GM12873 (cell line): Measurements from ENCODE around the gene CASK.

Experiments
- TF ChIP-seq, protein P1 (sequence below): IDR thresholded peaks from 2 replicates; pipeline ENCODE4 v1.5.1; 2012; ENCODE audit warnings: low read depth, mild to moderate bottlenecking, moderate library complexity, low read length, control low read depth; ENCODE audit not compliant: insufficient read depth; ENCODE audit errors: missing control alignments

Gene CASK

DNA sequence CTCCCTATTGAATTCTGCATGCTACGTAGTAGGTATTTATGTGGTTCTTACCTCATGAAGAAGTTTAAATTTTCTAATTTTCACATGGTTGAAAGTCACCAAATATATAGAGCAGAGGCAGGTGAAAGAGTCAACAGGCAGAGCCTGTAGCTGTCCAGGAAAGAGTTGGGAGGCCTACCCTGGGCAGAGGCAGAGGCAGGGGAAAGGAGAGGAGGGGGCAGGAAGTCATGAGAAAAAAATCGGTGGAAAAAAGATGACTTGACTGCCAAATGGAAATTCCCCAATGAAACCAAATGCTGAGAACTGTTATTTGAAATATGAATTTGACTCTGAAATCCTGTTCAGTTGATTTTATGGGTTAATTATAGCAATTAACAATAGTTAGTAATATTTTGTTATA, 257.7 kb downstream of the CASK start:
- TF ChIP-seq, protein P1, sequence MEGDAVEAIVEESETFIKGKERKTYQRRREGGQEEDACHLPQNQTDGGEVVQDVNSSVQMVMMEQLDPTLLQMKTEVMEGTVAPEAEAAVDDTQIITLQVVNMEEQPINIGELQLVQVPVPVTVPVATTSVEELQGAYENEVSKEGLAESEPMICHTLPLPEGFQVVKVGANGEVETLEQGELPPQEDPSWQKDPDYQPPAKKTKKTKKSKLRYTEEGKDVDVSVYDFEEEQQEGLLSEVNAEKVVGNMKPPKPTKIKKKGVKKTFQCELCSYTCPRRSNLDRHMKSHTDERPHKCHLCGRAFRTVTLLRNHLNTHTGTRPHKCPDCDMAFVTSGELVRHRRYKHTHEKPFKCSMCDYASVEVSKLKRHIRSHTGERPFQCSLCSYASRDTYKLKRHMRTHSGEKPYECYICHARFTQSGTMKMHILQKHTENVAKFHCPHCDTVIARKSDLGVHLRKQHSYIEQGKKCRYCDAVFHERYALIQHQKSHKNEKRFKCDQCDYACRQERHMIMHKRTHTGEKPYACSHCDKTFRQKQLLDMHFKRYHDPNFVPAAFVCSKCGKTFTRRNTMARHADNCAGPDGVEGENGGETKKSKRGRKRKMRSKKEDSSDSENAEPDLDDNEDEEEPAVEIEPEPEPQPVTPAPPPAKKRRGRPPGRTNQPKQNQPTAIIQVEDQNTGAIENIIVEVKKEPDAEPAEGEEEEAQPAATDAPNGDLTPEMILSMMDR: no peak

DNA sequence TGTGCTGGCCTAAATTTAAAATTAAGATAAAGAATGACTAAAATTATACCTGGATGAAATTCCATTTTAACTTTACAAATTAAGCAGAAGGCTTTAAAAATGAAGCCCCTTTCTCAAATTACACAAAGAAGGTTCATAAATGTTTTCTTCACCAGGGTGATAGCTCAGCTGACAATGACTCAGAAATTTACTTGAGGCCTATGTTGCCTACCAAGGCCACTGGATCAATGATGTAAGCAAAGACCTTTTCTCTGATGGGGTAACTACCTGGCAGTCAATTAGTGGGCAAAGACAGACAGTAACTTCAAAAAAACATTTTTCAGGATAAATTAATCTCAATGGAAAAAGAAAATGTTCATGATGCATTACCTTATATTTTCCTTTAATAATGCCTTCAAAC, 258.4 kb downstream of the CASK start:
- TF ChIP-seq, protein P1: no peak

DNA sequence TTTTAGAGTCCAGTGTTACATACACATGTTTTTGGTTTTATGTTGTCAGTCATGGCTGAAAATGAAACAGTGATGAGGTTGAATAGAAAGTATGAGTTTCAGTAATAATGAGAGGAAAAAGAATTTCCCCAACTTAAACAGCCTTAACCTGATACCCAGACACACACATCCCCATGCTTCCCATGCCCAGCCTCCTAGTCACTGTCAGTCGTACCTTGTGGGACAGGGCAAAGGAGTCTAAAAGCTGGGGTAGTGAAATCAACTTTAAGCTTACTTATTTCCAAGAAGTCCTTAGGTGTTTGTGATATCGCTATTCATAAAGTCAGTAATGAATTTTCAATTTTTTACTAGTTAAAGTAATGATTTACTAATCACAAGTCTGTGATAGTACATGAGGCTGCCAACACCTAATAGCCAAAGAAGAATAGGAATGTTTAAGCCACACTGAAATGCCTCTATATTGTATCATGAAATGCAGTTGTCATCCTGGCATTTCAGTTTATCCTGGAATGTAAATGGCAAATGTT, 258.9 kb downstream of the CASK start:
- TF ChIP-seq, protein P1: no peak

DNA sequence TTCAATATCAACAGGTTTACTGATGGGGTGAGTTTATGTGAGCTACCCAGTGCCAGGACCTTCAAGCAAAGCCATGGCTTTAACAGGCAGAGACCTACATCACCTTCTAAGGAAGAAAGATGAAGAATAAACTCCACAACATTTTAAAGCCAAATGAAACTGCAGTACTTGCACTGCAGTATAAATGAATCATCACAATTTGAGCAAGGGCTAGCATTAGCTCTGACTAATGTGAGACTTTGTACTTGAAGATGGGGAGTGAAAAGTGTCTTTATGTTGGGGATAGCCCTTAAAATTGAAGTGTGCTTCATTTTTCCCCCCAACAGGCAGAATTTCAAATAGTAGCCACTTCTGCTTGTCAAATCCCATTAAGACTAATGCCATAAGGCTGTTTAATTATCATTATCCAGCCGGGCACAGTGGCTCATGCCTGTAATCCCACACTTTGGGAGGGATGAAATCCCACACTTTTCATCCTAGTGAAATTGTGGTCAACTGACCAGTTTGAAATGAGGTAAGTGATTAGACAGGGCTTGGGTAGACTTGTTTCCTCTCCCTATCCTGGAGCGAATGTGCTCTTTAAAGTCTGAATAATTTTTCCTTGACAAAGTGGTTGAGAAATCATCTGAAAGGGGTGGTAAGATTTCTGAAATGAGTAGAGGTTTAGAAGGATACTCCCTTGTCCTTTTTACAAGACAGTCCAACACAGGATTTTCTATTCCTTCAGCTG, 261.8 kb downstream of the CASK start:
- TF ChIP-seq, protein P1: no peak

DNA sequence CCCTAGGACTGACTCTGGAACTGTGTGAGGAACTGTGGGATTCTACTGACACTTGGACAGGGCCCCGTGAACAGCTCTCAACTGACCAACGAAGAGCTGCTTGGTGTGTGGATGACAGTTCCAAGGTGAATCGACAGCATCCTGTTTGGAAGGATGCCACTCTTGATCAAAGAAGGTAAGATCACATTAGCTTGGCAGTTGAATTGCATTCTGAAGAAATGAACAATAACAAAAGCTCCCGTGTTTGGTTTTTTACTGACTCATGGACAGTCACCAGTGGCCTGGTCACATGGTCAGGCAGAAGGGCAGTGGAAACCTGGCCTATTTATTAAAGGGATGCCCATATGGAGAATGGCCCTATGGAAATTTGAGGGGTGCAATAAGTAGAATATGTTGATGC, 267.7 kb downstream of the CASK start:
- TF ChIP-seq, protein P1: no peak

DNA sequence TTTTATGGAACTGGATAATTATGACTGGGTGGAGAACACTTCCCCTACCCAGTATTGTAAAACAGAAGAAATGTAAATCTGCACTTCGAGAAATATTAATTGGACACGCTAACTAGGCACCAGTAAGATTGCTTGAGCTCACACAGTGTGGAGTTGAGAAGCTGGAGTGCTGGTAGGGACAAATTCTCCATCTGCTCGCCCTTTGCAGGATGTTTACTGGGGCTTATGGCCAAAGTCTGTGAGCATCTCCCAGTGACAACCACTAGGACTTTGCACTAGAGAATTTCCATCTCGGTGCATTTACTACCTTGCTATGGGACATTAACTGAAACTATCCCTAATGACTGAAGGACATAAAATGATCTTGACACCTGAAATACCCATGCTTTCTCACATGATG, 268.3 kb downstream of the CASK start:
- TF ChIP-seq, protein P1: no peak

DNA sequence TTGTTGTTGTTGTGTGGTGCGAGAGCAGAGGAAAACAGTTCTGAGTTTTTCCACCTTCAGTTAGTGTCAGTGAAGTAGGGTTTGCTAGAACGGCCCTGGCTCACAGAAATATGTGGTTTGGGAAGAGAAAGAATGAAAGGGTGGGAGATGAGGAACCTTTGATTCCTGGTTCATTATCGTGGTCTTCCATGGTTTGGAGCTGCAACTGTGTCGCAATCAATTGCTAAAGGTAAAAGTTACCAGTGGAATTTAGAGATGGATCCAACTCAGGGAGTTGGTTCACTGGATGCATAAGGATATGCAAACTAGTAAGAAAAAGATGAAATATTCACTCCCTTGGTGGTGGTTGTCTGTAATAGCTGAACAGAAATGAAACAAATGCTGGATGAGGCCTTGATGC, 270.2 kb downstream of the CASK start:
- TF ChIP-seq, protein P1: no peak

DNA sequence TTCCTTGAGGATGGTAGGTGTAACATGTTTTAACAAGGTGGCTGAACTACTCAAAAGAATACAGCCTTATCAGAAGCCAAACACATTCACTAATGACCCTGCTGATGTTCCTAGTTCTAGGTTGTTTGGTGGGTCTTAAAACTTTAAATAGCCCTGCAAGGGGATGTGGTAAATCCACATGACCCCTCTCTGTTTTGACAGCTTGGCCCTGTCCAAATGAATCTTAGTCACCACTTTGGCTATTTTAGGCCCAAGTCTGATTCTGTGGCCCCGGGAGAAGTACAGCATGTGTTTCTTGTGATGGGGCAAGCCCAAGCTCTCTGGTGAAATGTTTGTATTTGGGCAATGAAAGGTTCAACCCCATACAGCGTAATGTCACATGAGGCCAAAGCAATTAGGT, 289.1 kb downstream of the CASK start:
- TF ChIP-seq, protein P1: no peak
